DOHH2 (cell line): ENCODE data around the gene RRN3.
"Not testable (repeated sequence)": the region's sequence is repeated elsewhere in the genome, so short reads cannot be mapped to it uniquely, and the experiment has no call there.

Experiments used
- H3F3A ChIP-seq: fragments of 200-600 bp; sonication (generic), shearing (Covaris generic); 2 replicates; pipeline ENCODE4 v1.6.0; 2016; ENCODE audit warnings: antibody characterized with exemption, mild to moderate bottlenecking; ENCODE audit not compliant: control insufficient read depth, insufficient read depth
- H3K27ac ChIP-seq: fragments of 200-600 bp; sonication (generic); 2 replicates; pipeline ENCODE4 v1.5.1; 2014; ENCODE audit warnings: low read depth, mild to moderate bottlenecking, low read length, moderate library complexity
- H3K27me3 ChIP-seq: fragments of 200-600 bp; sonication (generic); 2 replicates; pipeline ENCODE4 v1.6.1; 2014; ENCODE audit warnings: mild to moderate bottlenecking, low read length, mixed read lengths; ENCODE audit not compliant: control insufficient read depth
- H3K36me3 ChIP-seq: fragments of 200-600 bp; sonication (generic); 2 replicates; pipeline ENCODE4 v1.6.1; 2014; ENCODE audit warnings: mild to moderate bottlenecking, low read length, moderate library complexity, mixed read lengths; ENCODE audit not compliant: control insufficient read depth
- H3K4me1 ChIP-seq: fragments of 200-600 bp; sonication (generic); 2 replicates; pipeline ENCODE4 v1.6.1; 2014; ENCODE audit warnings: mild to moderate bottlenecking, low read length, mixed read lengths; ENCODE audit not compliant: control insufficient read depth
- H3K4me2 ChIP-seq: fragments of 200-600 bp; sonication (generic); 2 replicates; pipeline ENCODE4 v1.6.0; 2014; ENCODE audit warnings: mild to moderate bottlenecking, low read length, moderate library complexity
- H3K4me3 ChIP-seq: fragments of 200-600 bp; sonication (generic); 2 replicates; pipeline ENCODE4 v1.5.1; 2014; ENCODE audit warnings: mild to moderate bottlenecking, low read length, mixed read lengths
- H3K79me2 ChIP-seq: fragments of 200-600 bp; sonication (generic); 2 replicates; pipeline ENCODE4 v1.6.1; 2014; ENCODE audit warnings: mild to moderate bottlenecking, low read length, mixed read lengths; ENCODE audit not compliant: control insufficient read depth
- H3K9me2 ChIP-seq: fragments of 200-600 bp; sonication (generic); replicated peaks from 2 replicates; pipeline ENCODE4 v1.6.1; 2014; ENCODE audit warnings: mild to moderate bottlenecking, low read length, mixed read lengths; ENCODE audit not compliant: control insufficient read depth
- H3K9me3 ChIP-seq: fragments of 200-600 bp; sonication (generic); 2 replicates; pipeline ENCODE4 v1.6.1; 2014; ENCODE audit warnings: antibody characterized with exemption, low read length, mixed read lengths; ENCODE audit not compliant: control insufficient read depth, insufficient read depth
- H4K20me1 ChIP-seq: fragments of 200-600 bp; sonication (generic); 2 replicates; pipeline ENCODE4 v1.6.0; 2014; ENCODE audit warnings: low read depth, mild to moderate bottlenecking, antibody characterized with exemption, low read length, moderate library complexity; ENCODE audit not compliant: control insufficient read depth, insufficient read depth

RRN3 gene, protein sequence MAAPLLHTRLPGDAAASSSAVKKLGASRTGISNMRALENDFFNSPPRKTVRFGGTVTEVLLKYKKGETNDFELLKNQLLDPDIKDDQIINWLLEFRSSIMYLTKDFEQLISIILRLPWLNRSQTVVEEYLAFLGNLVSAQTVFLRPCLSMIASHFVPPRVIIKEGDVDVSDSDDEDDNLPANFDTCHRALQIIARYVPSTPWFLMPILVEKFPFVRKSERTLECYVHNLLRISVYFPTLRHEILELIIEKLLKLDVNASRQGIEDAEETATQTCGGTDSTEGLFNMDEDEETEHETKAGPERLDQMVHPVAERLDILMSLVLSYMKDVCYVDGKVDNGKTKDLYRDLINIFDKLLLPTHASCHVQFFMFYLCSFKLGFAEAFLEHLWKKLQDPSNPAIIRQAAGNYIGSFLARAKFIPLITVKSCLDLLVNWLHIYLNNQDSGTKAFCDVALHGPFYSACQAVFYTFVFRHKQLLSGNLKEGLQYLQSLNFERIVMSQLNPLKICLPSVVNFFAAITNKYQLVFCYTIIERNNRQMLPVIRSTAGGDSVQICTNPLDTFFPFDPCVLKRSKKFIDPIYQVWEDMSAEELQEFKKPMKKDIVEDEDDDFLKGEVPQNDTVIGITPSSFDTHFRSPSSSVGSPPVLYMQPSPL

DNA sequence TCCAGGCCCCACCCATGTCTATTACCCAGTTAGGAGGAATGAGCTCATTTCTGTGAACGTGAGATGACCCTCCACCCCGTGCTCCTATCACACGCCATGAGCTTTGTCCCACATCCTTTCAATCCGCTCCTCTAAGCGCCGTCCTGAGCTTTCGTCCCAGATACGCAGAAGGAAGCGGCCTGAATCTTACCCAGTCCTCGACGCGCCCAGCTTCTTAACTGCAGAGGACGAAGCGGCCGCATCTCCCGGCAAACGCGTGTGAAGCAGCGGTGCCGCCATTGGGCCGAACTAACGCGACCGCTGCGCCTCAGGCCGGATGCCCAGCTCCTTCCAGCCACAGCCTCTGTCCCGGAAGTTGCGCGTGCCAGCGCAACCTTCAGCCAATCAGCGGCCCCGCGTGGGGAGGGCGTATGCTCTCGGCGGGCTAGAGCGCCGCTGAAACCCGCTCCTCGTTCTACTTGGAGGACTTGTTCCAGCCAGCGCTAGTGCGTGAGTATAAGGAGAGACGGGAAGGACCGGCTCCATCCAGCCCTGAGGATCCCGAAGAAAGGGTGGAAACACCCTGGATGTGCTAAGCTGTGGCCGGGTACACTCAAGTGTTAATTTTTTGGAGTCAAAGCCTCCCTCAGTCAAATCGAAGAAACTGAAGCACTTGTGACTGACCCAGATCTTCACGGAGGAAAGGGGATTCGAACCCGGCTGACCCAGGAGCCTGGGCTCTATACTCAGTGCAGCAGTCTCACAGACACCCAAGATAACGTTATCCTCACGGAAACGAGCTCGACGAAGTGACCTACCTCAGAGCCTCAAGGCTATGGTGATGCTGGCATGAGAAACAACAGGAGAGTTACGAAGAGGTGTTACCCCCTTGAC is at the start of gene RRN3:
TSS of gene RRN3 (minus strand) at position 318 of the 873 bp plus-strand sequence. CDS start at position 279, 39 bp downstream.
- Histone ChIP-seq H3K4me2 (peak within 1 kb of the TSS; percentile 87), H3K27ac (peak within 1 kb of the TSS; percentile 26; the same call in 1 of the 2 replicates), H3K36me3 (peaks cover 19% of the 10 kb centered on the region), H3K4me3 (peak within 1 kb of the TSS; percentile 86), H3K4me1 (peaks cover 12% of the 10 kb centered on the region), H3K79me2 (peaks cover 28% of the 10 kb centered on the region)
- H4K20me1 ChIP-seq, H3K9me2 ChIP-seq, H3K27me3 ChIP-seq, H3K9me3 ChIP-seq, H3F3A ChIP-seq: not testable (repeated sequence)

DNA sequence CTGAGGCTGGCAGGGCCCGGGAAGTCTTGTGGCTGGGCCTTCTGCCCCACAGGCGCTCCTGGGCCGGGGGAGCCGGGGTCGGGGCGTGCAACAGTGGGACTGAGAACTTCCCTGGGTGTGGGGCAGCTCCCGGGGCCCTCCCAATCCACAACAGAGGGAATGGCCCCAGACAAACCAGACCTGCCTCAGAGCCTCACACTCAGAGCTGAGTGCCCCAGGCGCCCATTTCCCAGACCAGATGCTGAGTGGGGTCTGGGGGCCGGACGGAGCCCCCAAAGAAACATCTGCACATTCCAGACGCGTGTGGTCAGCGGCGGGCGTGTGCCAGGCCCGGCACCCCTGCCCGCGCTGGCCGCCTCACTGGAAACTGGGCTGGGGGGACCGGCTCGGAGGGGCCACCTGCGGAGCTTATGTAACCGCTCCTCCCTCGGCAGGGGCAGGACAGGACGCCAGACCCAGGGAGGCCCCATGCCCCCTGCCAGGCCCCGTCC is 49.6 kb upstream of the RRN3 start:
- not testable (repeated sequence) for H3F3A ChIP-seq, H3K4me3 ChIP-seq, H3K9me2 ChIP-seq, H3K27me3 ChIP-seq, H3K4me1 ChIP-seq, H3K36me3 ChIP-seq, H3K27ac ChIP-seq, H3K4me2 ChIP-seq, H3K9me3 ChIP-seq, H4K20me1 ChIP-seq, H3K79me2 ChIP-seq

DNA sequence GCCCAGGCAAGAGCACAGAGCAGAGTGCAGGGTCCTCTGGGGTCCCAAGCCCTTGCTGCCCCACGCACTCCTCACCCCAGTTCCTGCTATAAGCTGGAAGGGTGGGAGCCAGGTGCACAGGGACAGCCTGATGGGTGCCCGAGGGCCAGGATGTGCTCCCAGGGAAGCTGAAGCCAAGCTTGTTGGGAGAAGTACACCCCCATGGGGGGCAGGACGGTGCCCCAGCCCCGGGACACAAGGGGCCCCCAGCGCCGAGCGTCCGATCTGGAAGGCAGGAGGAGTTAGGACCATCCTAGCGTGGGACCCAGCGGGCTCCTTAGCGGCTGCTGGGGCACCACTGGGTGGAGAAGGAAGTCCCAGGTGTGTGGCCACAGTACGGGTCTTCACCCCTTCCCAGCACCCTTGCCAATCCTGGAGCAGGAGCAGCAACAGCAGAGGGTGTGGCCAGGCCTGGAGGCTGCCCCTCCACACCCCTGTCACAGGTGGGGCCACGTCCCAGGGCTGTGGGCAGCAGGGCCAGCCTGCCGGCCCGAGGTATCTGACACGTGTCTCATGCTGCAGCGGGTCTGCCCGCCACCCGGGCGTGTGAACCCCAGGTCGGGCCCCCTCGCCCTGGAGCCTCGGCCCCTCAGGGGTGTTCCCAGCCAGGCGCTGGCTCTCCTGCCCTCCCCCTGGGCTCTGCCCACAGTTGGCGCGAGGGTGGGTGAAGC is 49.0 kb upstream of the RRN3 start:
- H3K27ac ChIP-seq, H3F3A ChIP-seq, H3K4me1 ChIP-seq, H3K36me3 ChIP-seq, H3K4me2 ChIP-seq, H3K27me3 ChIP-seq, H3K4me3 ChIP-seq, H3K79me2 ChIP-seq, H3K9me2 ChIP-seq, H4K20me1 ChIP-seq, H3K9me3 ChIP-seq: not testable (repeated sequence)

DNA sequence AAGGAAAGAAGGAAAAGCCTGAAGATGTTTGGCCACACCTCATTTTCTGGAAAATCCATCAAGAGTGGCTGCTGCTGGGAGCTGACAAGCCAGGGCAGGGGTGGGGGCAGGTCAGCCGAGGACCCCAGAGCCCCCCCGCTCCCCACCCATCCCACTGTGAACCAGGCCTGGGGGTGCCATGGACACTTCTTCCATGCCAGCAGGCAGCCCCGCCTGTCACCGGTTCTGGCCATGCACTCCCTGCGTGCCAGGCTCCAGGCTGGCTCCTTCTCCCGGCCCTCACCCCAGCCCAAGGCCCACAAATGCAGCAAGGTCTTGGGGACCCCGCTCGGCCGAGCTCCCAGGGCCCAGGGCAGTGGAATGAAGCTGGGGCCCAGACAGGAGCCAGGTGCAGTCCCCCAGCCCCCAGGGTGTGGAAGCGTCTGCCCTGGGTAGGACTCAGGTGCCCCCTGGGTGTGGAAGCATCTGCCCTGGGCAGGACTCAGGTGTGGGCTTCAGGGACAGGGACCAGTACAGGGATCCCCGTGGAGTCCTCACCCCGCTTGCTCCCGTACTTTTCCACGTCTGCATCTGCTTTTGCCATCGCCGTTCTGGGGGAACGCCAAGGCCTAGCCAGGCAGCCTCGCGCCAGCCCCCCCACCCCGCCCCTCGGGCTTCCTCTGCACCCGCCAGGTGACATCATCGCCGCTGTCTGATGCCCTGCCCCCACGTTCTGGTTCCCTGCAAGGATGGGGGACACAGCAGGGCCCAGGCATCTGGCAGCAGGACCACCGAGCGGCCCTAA is 48.2 kb upstream of the RRN3 start:
- H3K36me3 ChIP-seq, H3K4me1 ChIP-seq, H4K20me1 ChIP-seq, H3K9me3 ChIP-seq, H3K27ac ChIP-seq, H3K79me2 ChIP-seq, H3F3A ChIP-seq, H3K4me2 ChIP-seq, H3K9me2 ChIP-seq, H3K27me3 ChIP-seq, H3K4me3 ChIP-seq: not testable (repeated sequence)
